Natural killer cell (primary cell): ENCODE data around the gene PRAMEF1. TPM values are rescaled to one million over a fixed set of nuclear protein-coding genes. Genes with fewer than 3 reads are reported as not detected.

Source experiments
- ATAC-seq, 3 donors: fragments of 150-1000 bp in 2 of 3; fragments of 200-7000 bp in 1 of 3; cut with Tn5 transposase; 1 replicate in 1 of 3; 2 replicates in 2 of 3; pipeline ENCODE4 v1.10.0; 2021; ENCODE audit warnings: mild to moderate bottlenecking in 2 of 3, moderate library complexity in 2 of 3
- DNase-seq, 2 donors: peaks; one replicate each; pipeline versions ENCODE4 v3.0.0 to v3.0.0-alpha.2; 2013 to 2021; ENCODE audit warnings: mixed read lengths in 1 of 2
- H3K27ac ChIP-seq: one replicate; pipeline ENCODE4 v1.5.1; 2013; ENCODE audit warnings: mild to moderate bottlenecking, low read length
- H3K27me3 ChIP-seq: one replicate; pipeline ENCODE4 v1.6.1; 2013; ENCODE audit warnings: low read length; ENCODE audit not compliant: control insufficient read depth, insufficient read depth
- H3K36me3 ChIP-seq: one replicate; pipeline ENCODE4 v1.6.1; 2013; ENCODE audit warnings: low read length; ENCODE audit not compliant: control insufficient read depth, insufficient read depth
- H3K4me1 ChIP-seq: one replicate; pipeline ENCODE4 v1.6.1; 2013; ENCODE audit warnings: low read length; ENCODE audit not compliant: control insufficient read depth, insufficient read depth
- H3K4me3 ChIP-seq: one replicate; pipeline ENCODE4 v1.5.1; 2013; ENCODE audit warnings: low read length
- H3K9me3 ChIP-seq: one replicate; pipeline ENCODE4 v1.6.1; 2013; ENCODE audit warnings: low read length; ENCODE audit not compliant: control insufficient read depth, insufficient read depth
- H3K27ac Mint-ChIP-seq, 2 donors: one replicate each; pipeline ENCODE4 v1.8.0; 2022; ENCODE audit warnings: mild to moderate bottlenecking in 2 of 2, mixed read lengths in 2 of 2, moderate library complexity in 1 of 2
- H3K27me3 Mint-ChIP-seq, 2 donors: one replicate each; pipeline ENCODE4 v1.8.0; 2022; ENCODE audit warnings: low read depth in 2 of 2, mixed read lengths in 2 of 2
- H3K36me3 Mint-ChIP-seq: one replicate; pipeline ENCODE4 v1.8.0; 2022; ENCODE audit warnings: mixed read lengths
- H3K4me1 Mint-ChIP-seq, 2 donors: one replicate each; pipeline ENCODE4 v1.8.0; 2022; ENCODE audit warnings: mixed read lengths in 2 of 2
- H3K4me3 Mint-ChIP-seq: one replicate; pipeline ENCODE4 v1.8.0; 2022; ENCODE audit warnings: mild to moderate bottlenecking, moderate library complexity, mixed read lengths
- H3K9me3 Mint-ChIP-seq, 2 donors: one replicate each; pipeline ENCODE4 v1.8.0; 2022; ENCODE audit warnings: mixed read lengths in 2 of 2
- WGBS: methylation state at CpG from one replicate; pipeline ENCODE4 v1.1.7; 2013; ENCODE audit warnings: missing lambda C conversion rate; ENCODE audit not compliant: insufficient coverage; 5-methylcytosine and 5-hydroxymethylcytosine counted together
- intact Hi-C: fragments of 100-400 bp; cut with micrococcal nuclease; formaldehyde crosslinking; loops from one replicate; pipeline ENCODE4 v1.14.2; 2022
- total RNA-seq, 4 donors: library from RNA; stranded (reverse); fragments of 120-200 nt in 1 of 4; gene quantifications; one replicate each; pipeline versions ENCODE4 v1.2.3 to v1.2.4, GENCODE V29; 2013 to 2022
- TF ChIP-seq, protein P1 (sequence below): fragments of 200-600 bp; IDR thresholded peaks from one replicate; pipeline ENCODE4 v1.8.0; 2022; ENCODE audit warnings: antibody characterized with exemption

Gene PRAMEF1
- total RNA-seq, 3 donors from 2014 or later (not counting 1 experiment from before 2014, with no cell fraction given): not detected

- ATAC-seq (no peak), DNase-seq (no peak)
- peaks cover 18 to 77% of the 10 kb centered on the region in 2 donors for H3K27me3 Mint-ChIP-seq
- no peak overlapping the region for H3K4me3 ChIP-seq
- intact Hi-C loops: no loop called here
- no peak overlapping the region for H3K27ac Mint-ChIP-seq
- H3K4me1 ChIP-seq: no peaks in the 10 kb centered on the region
- H3K36me3 Mint-ChIP-seq: no peaks in the 10 kb centered on the region
- no peak overlapping the region for H3K27ac ChIP-seq
- H3K4me1 Mint-ChIP-seq: no peaks in the 10 kb centered on the region
- H3K27me3 ChIP-seq: no peaks in the 10 kb centered on the region
- H3K9me3 Mint-ChIP-seq: no peaks in the 10 kb centered on the region
- no peak overlapping the region for H3K4me3 Mint-ChIP-seq
- H3K36me3 ChIP-seq: no peaks in the 10 kb centered on the region
- 65% methylated on average over 7 of the region's 7 CpGs for WGBS
- TF ChIP-seq, protein P1, sequence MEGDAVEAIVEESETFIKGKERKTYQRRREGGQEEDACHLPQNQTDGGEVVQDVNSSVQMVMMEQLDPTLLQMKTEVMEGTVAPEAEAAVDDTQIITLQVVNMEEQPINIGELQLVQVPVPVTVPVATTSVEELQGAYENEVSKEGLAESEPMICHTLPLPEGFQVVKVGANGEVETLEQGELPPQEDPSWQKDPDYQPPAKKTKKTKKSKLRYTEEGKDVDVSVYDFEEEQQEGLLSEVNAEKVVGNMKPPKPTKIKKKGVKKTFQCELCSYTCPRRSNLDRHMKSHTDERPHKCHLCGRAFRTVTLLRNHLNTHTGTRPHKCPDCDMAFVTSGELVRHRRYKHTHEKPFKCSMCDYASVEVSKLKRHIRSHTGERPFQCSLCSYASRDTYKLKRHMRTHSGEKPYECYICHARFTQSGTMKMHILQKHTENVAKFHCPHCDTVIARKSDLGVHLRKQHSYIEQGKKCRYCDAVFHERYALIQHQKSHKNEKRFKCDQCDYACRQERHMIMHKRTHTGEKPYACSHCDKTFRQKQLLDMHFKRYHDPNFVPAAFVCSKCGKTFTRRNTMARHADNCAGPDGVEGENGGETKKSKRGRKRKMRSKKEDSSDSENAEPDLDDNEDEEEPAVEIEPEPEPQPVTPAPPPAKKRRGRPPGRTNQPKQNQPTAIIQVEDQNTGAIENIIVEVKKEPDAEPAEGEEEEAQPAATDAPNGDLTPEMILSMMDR: no peak
- H3K9me3 ChIP-seq: no peaks in the 10 kb centered on the region
These were observed 21.2 kb upstream of the PRAMEF1 start for GRCh38 chr1:12769976-12770505.

GRCh38 chr1:12770620-12771019, 20.6 kb upstream of the PRAMEF1 start:
- no peak overlapping the region for H3K4me3 ChIP-seq
- Mint-ChIP-seq H3K27me3 (peaks cover 18 to 77% of the 10 kb centered on the region in 2 donors), H3K27ac (no peak overlapping the region), H3K36me3 (no peaks in the 10 kb centered on the region), H3K4me1 (no peaks in the 10 kb centered on the region), H3K4me3 (no peak overlapping the region), H3K9me3 (no peaks in the 10 kb centered on the region)
- no peaks in the 10 kb centered on the region for H3K36me3 ChIP-seq
- no peak for ATAC-seq
- no peaks in the 10 kb centered on the region for H3K4me1 ChIP-seq
- TF ChIP-seq, protein P1: no peak
- DNase-seq: no peak
- H3K27me3 ChIP-seq: no peaks in the 10 kb centered on the region
- WGBS: 80% methylated on average over 2 of the region's 2 CpGs
- no peak overlapping the region for H3K27ac ChIP-seq
- H3K9me3 ChIP-seq: no peaks in the 10 kb centered on the region
- intact Hi-C loops: no loop called here

GRCh38 chr1:12771186-12771585, 20.0 kb upstream of the PRAMEF1 start:
- no peak overlapping the region for H3K4me3 ChIP-seq
- no peaks in the 10 kb centered on the region for H3K36me3 ChIP-seq
- Mint-ChIP-seq H3K4me3 (no peak overlapping the region), H3K36me3 (no peaks in the 10 kb centered on the region), H3K27ac (no peak overlapping the region), H3K9me3 (no peaks in the 10 kb centered on the region), H3K27me3 (peaks cover 18 to 71% of the 10 kb centered on the region in 2 donors), H3K4me1 (no peaks in the 10 kb centered on the region)
- H3K4me1 ChIP-seq: no peaks in the 10 kb centered on the region
- intact Hi-C loops: no loop called here
- WGBS: 74% methylated on average over 5 of the region's 5 CpGs
- H3K27me3 ChIP-seq: no peaks in the 10 kb centered on the region
- no peaks in the 10 kb centered on the region for H3K9me3 ChIP-seq
- ATAC-seq (no peak), DNase-seq (no peak)
- TF ChIP-seq, protein P1: no peak
- no peak overlapping the region for H3K27ac ChIP-seq

DNA sequence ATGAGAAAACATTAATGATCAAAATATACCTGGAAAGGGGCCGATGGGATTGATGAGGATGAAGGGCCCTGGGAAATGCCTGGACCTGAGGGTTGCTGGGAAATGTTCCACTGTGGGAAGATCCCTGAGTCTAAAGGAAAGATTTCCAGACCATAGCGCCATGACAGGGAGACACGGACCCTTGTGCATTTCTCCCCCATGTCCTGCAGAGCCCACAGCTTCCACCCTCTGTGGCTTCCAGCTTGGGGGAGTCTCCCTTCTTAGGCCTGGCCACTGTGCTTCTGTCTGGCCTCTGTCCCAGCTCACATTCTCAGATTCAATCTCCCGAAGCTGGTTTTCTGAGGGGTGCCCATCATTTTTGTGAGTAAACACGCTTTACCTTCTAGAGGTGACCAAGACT, 18.7 kb upstream of the PRAMEF1 start:
- no peak overlapping the region for H3K27ac ChIP-seq
- H3K27me3 Mint-ChIP-seq: peaks cover 19 to 59% of the 10 kb centered on the region in 2 donors
- H3K36me3 Mint-ChIP-seq: no peaks in the 10 kb centered on the region
- no peak overlapping the region for H3K27ac Mint-ChIP-seq
- no peak overlapping the region for H3K4me3 ChIP-seq
- no peaks in the 10 kb centered on the region for H3K9me3 ChIP-seq
- H3K36me3 ChIP-seq: no peaks in the 10 kb centered on the region
- ATAC-seq: no peak
- H3K27me3 ChIP-seq: no peaks in the 10 kb centered on the region
- 85% methylated on average over 5 of the region's 5 CpGs for WGBS
- H3K4me1 ChIP-seq: no peaks in the 10 kb centered on the region
- H3K4me1 Mint-ChIP-seq: no peaks in the 10 kb centered on the region
- no peak overlapping the region for H3K4me3 Mint-ChIP-seq
- TF ChIP-seq, protein P1: no peak
- no peak for DNase-seq
- no peaks in the 10 kb centered on the region for H3K9me3 Mint-ChIP-seq
- intact Hi-C loops: no loop called here
